Loucy (cell line): ENCODE results near the gene IDH3G.

ENCODE experiments used
- EZH2phosphoT487 ChIP-seq: fragments of 200-600 bp; IDR thresholded peaks from 2 replicates; pipeline ENCODE4 v1.6.1; 2018; ENCODE audit warnings: antibody characterized with exemption, mild to moderate bottlenecking, moderate library complexity, borderline replicate concordance
- TF ChIP-seq, protein P1 (sequence below): fragments of 200-600 bp; sonication (generic); conservative IDR thresholded peaks from 2 replicates; pipeline ENCODE4 v1.5.1; 2014; ENCODE audit warnings: mild to moderate bottlenecking, antibody characterized with exemption, low read length

- TF ChIP-seq, protein P1, sequence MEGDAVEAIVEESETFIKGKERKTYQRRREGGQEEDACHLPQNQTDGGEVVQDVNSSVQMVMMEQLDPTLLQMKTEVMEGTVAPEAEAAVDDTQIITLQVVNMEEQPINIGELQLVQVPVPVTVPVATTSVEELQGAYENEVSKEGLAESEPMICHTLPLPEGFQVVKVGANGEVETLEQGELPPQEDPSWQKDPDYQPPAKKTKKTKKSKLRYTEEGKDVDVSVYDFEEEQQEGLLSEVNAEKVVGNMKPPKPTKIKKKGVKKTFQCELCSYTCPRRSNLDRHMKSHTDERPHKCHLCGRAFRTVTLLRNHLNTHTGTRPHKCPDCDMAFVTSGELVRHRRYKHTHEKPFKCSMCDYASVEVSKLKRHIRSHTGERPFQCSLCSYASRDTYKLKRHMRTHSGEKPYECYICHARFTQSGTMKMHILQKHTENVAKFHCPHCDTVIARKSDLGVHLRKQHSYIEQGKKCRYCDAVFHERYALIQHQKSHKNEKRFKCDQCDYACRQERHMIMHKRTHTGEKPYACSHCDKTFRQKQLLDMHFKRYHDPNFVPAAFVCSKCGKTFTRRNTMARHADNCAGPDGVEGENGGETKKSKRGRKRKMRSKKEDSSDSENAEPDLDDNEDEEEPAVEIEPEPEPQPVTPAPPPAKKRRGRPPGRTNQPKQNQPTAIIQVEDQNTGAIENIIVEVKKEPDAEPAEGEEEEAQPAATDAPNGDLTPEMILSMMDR: no peak
- TF ChIP-seq EZH2phosphoT487: no peak
These were observed 22.5 kb downstream of the IDH3G start for GRCh38 chrX:153771415-153772315.
